HG02571 (cell line): Measurements from ENCODE around the gene BCL2.
A peak's percentile ranks its signal among the peaks of the same experiment; 100 is the strongest.

ENCODE experiments used
- ATAC-seq: cut with Tn5 transposase; IDR thresholded peaks from one replicate; pipeline ENCODE4 v1.9.1; 2021; ENCODE audit warnings: mild to moderate bottlenecking, moderate library complexity; ENCODE audit not compliant: unreplicated experiment

Gene BCL2

GRCh38 chr18:63161761-63162195 is 157.8 kb downstream of the BCL2 start:
- peak; percentile 41 for ATAC-seq

GRCh38 chr18:63161032-63161760 is 158.4 kb downstream of the BCL2 start:
- ATAC-seq = peak; percentile 18

- no peak for ATAC-seq
Observed at GRCh38 chr18:63160172-63160995, 159.2 kb downstream of the BCL2 start.

DNA sequence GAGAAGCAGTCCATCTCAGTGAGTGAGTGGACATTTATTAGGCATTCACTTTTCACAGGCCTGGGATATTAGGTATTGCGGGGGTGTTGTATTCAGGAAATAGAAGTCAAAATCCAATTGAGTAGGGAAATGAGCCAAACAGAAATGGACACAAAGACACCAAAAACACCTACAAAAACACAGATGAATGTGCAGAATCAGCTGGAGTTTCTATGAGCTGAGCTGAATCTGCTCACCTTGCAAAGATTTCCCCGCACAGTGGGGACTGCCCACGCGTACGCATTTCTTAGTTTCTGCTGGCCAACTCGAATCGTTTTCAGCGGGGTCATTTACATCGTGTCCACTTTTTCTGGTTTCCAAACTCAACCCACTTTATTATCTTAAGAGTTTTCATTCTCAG is 160.0 kb downstream of the BCL2 start:
- ATAC-seq = peak; percentile 17

GRCh38 chr18:63158676-63159291 is 160.8 kb downstream of the BCL2 start:
- no peak for ATAC-seq

DNA sequence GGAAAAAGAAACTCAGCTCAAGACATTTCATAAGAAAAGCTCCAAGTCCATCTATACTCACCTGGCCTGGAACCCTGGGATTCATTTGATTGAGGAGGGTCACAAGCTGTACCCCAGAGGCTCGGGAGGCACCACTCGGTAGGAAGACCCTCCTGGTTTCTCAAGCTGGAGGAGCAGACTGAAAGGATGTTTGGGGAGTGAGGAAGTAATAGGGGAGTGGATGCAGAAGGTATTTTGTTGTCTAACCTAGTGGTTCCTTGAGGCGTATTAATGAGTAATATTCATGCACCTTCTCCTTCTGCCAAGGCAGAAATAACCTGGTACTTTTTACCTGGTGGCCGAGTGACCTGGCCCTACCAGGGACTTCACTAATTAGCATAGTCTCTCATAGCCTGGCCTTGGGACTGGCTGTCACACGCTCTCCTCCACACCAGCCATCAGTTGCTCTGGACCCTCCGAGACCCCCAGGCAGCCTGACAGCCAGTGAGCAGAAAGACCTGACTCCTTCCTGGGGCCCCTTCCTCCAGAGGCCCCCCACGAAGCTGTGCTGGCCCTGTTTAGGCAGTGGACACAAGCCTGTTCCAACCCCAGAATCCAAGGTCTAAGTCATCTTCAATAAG is 161.4 kb downstream of the BCL2 start:
- ATAC-seq = no peak

DNA sequence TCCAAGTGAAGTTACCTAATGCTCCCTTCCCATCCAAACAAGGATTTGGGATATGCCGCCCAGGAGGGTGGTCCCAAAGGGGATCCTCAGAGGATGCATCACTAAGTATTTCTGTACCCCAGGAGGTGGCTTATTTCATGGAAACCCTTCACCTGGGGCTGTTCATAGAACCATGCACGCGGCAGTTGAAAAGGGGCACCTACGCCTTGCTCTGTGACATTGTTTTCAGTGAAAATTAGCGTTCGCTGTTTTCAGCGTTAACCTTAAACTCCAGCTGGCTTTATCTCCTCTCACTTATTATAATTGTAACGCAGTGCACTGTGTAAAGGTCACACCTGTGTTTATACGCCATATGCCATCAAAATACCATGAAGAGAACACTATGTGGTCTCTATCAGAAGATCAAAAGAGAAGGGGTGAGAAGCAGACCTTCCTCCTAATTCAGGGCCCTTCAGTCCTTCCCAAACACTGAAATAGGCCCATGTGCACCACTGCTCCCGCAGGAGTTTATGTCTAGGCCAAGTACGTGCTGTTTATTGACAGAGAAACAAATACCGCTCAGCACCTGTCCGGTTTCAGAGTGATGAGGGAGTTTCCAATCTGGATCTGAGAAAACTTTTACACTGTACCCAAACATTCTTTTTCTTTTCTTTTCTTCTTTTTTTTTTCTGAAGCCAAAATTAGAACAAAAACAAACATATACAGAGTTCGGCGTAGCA is 162.1 kb downstream of the BCL2 start:
- no peak for ATAC-seq

DNA sequence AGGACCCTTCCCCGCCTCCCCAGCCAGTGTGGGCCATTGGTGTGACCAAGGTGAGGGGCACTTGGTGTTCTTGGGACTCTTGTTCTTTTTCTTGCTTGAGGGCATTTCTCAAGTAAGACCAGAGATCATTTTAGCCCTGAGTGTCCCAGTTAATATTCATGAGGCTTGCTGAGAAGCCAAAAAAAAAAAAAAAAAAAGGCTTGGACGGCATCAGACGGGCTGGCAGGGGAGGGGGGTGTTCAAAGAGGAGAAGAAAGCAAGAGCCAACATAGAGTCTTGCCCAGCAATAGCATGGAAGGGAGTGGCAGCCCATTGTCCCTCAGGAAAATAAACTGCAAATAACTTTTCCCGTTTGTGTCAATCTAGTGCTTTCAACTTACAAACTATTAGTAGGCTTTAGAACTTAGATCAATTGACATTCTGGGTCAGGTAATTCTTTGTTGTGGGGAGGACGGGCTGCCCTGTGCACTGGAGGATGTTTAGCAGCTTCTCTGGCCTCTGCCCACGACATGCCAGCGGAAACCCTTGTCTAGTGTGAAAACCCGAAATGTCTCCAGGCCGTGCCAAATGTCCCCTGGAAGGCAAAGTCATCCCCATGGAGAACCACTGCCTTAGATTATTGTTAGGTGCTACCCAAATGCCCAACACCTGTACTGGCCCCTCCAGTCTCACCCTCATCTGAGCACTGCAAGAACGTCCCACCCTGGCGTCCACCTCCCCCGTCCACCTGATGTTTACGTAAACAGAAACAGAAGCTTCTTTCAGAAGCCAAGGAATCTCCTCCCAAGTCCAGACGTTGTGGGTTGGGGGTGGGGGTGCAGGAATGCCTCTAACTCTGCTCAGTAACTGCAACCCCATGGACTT is 163.4 kb downstream of the BCL2 start:
- no peak for ATAC-seq

- peak; percentile 34 for ATAC-seq
Observed at GRCh38 chr18:63155169-63155852, 164.3 kb downstream of the BCL2 start.

GRCh38 chr18:63154350-63155152 is 165.0 kb downstream of the BCL2 start:
- ATAC-seq = no peak

GRCh38 chr18:63152791-63153190 is 166.8 kb downstream of the BCL2 start:
- ATAC-seq = peak; percentile 18

- ATAC-seq = no peak
Observed at GRCh38 chr18:63152096-63152495, 167.5 kb downstream of the BCL2 start.

DNA sequence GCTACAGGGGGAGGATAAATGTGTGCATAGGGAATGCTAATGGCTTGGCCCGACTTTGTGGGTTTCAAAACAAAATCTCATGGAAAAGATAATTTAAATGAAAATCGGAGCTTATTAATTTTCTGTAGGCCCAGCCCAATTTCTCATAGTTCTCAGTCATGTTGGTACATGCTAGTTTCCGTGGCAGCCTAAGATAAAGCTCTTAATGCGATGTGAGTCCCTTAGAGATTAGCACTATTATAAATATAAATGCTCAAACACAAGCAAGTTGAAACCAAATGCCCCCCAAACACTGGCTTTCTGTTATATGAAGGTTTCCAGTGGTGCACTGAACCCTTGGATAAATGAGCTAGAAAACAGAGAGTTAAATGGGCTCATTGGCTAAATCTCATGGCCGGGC is 168.0 kb downstream of the BCL2 start:
- ATAC-seq = no peak

- ATAC-seq = no peak
Observed at GRCh38 chr18:63150942-63151421, 168.6 kb downstream of the BCL2 start.

DNA sequence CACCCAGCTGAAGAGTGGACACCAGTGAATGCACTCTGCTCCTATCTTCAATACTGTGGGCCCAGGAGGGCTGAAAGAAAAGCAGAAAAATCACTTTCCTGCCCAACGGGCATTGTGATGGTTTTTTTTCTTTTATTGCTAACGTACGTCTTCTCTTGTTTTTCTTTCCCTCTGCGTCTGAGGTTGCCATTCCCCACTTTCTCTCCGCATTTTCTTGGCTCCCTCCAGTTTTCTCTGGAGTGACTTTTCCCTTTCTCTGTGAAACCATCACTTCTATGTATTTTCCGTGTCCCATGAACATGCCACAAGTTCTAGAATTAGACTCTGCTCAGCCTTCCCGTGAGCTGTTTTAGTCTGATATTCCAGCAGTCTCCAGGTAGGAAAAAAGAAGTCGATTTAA is 169.2 kb downstream of the BCL2 start:
- ATAC-seq = no peak

DNA sequence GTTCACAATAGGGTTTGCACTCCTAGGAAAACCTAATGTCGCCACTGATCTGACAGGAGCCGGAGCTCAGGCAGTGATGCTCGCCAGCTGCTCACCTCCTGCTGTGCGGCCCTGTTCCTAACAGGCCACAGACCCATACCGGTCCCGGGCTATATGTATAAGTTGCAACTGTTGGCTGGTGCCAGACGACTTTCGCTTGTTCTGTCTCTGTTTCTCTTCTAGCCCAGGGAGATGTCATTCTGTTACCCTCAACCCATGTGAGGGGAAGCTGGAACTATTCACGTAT is 170.3 kb downstream of the BCL2 start:
- no peak for ATAC-seq

GRCh38 chr18:63148449-63149301 is 170.9 kb downstream of the BCL2 start:
- no peak for ATAC-seq

- no peak for ATAC-seq
Observed at GRCh38 chr18:63147973-63148372, 171.6 kb downstream of the BCL2 start.
